Naive thymus-derived CD4-positive, alpha-beta T cell (primary cell): ENCODE results near the gene MAGEA11. TPM values are rescaled to one million over a fixed set of nuclear protein-coding genes. Genes with fewer than 3 reads are reported as not detected.
"Not testable (repeated sequence)": the region's sequence is repeated elsewhere in the genome, so short reads cannot be mapped to it uniquely, and the experiment has no call there.

Experiments
- ATAC-seq: fragments of 150-1000 bp; cut with Tn5 transposase; 2 replicates; pipeline ENCODE4 v1.10.0; 2021; ENCODE audit warnings: mild to moderate bottlenecking, moderate library complexity
- CTCF ChIA-PET: fragments of 350-600 bp; sonication (Branson Sonifier 250); formaldehyde crosslinking; loops from one replicate; lab custom pipeline; 2021; ENCODE audit warnings: antibody characterized with exemption; lab: Charles Lee
- POLR2A ChIA-PET: fragments of 350-600 bp; sonication (Branson Sonifier 250); formaldehyde crosslinking; loops from one replicate; lab custom pipeline; 2021; ENCODE audit warnings: antibody characterized with exemption, inconsistent platforms; lab: Charles Lee
- DNase-seq, 9 donors: peaks; one replicate each; pipeline versions ENCODE4 v3.0.0 to v3.0.0-alpha.2; 2020 to 2022; ENCODE audit warnings: mixed read lengths in 1 of 9
- H3K27ac ChIP-seq: one replicate; pipeline ENCODE4 v1.7.0; 2013; ENCODE audit warnings: mild to moderate bottlenecking, low read depth, low read length, moderate library complexity
- H3K27me3 ChIP-seq, 2 donors: one replicate each; pipeline ENCODE4 v1.7.0; 2013; ENCODE audit warnings: low read length in 2 of 2, mild to moderate bottlenecking in 2 of 2, moderate library complexity in 2 of 2; ENCODE audit not compliant: control insufficient read depth in 2 of 2, insufficient read depth in 2 of 2
- H3K36me3 ChIP-seq, 3 experiments: 1 replicate in 2 of 3; 2 replicates in 1 of 3; pipeline ENCODE4 v1.7.0; 2013; ENCODE audit warnings: low read length in 3 of 3, mild to moderate bottlenecking in 3 of 3, moderate library complexity in 1 of 3; ENCODE audit not compliant: insufficient read depth in 3 of 3, control insufficient read depth in 2 of 3
- H3K4me1 ChIP-seq, 2 donors: one replicate each; pipeline ENCODE4 v1.7.0; 2013; ENCODE audit warnings: low read length in 2 of 2, mild to moderate bottlenecking in 2 of 2, moderate library complexity in 1 of 2; ENCODE audit not compliant: control insufficient read depth in 2 of 2, insufficient read depth in 2 of 2
- H3K4me3 ChIP-seq: 2 replicates; pipeline ENCODE4 v1.7.0; 2013; ENCODE audit warnings: mild to moderate bottlenecking, low read length
- H3K9me3 ChIP-seq, 3 experiments: 1 replicate in 2 of 3; 2 replicates in 1 of 3; pipeline ENCODE4 v1.7.0; 2013; ENCODE audit warnings: low read length in 3 of 3; ENCODE audit not compliant: control insufficient read depth in 2 of 3
- H3K27ac Mint-ChIP-seq, 9 donors: one replicate each; pipeline ENCODE4 v1.8.0; 2020 to 2022; ENCODE audit warnings: mixed read lengths in 9 of 9, mild to moderate bottlenecking in 8 of 9, moderate library complexity in 5 of 9, inconsistent platforms in 2 of 9
- H3K27me3 Mint-ChIP-seq, 5 donors: one replicate each; pipeline ENCODE4 v1.8.0; 2021 to 2022; ENCODE audit warnings: mixed read lengths in 5 of 5, mild to moderate bottlenecking in 1 of 5
- H3K36me3 Mint-ChIP-seq, 5 donors: one replicate each; pipeline ENCODE4 v1.8.0; 2020 to 2022; ENCODE audit warnings: mixed read lengths in 5 of 5, mild to moderate bottlenecking in 3 of 5, inconsistent platforms in 1 of 5
- H3K4me1 Mint-ChIP-seq, 7 donors: one replicate each; pipeline ENCODE4 v1.8.0; 2020 to 2022; ENCODE audit warnings: mixed read lengths in 7 of 7, mild to moderate bottlenecking in 3 of 7, inconsistent platforms in 1 of 7
- H3K4me3 Mint-ChIP-seq, 10 donors: one replicate each; pipeline ENCODE4 v1.8.0; 2020 to 2022; ENCODE audit warnings: mild to moderate bottlenecking in 10 of 10, mixed read lengths in 10 of 10, moderate library complexity in 6 of 10, inconsistent platforms in 2 of 10
- H3K9me3 Mint-ChIP-seq, 11 donors: one replicate each; pipeline ENCODE4 v1.8.0; 2020 to 2022; ENCODE audit warnings: mixed read lengths in 11 of 11, mild to moderate bottlenecking in 4 of 11, inconsistent platforms in 1 of 11, moderate library complexity in 1 of 11
- intact Hi-C, 2 donors: fragments of 100-400 bp; cut with micrococcal nuclease; formaldehyde crosslinking; loops; one replicate each; pipeline ENCODE4 v1.15.1; 2023
- polyA plus RNA-seq, 2 donors: library from polyadenylated mRNA; unstranded; fragments of 300-500 nt; fragmentation: Illumina TruSeq; gene quantifications; one replicate each; pipeline ENCODE4 v1.2.3, GENCODE V29; 2021
- total RNA-seq, 6 experiments: library from RNA in 5 of 6; stranded (reverse) in 5 of 6; gene quantifications; 1 replicate in 5 of 6; 2 replicates in 1 of 6; pipeline ENCODE4 v1.2.3 and lab custom pipeline; 2021 to 2026

The MAGEA11 gene
- total and polyA plus RNA-seq, 7 experiments from 2014 or later, result not detected

DNA sequence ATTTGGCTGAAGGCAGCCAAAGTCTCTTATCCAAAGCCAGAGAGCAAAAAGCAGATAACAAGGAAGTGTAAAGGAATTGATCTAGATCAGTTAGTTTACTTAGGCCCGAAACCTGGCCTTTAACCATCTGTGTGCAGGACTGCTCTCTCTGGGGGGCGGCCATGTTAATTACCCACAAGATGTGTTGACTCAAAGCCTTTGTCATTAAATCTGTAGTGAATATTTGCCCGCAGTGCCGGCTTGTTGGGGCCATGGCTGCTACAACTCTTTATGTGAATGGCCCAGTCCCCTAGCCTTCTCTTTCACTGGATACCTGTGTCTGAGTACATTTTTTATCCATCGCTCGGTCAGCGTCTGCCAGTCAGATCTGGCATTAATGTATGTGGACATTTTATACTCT, 15.4 kb downstream of the MAGEA11 start:
- intact Hi-C loops, POLR2A ChIA-PET, H3K36me3 Mint-ChIP-seq, H3K9me3 Mint-ChIP-seq, H3K27me3 Mint-ChIP-seq, H3K36me3 ChIP-seq, H3K4me3 Mint-ChIP-seq, ATAC-seq, CTCF ChIA-PET, H3K27ac Mint-ChIP-seq, H3K4me1 Mint-ChIP-seq, H3K4me1 ChIP-seq, H3K27ac ChIP-seq, H3K9me3 ChIP-seq, H3K4me3 ChIP-seq, DNase-seq, H3K27me3 ChIP-seq: not testable (repeated sequence)

DNA sequence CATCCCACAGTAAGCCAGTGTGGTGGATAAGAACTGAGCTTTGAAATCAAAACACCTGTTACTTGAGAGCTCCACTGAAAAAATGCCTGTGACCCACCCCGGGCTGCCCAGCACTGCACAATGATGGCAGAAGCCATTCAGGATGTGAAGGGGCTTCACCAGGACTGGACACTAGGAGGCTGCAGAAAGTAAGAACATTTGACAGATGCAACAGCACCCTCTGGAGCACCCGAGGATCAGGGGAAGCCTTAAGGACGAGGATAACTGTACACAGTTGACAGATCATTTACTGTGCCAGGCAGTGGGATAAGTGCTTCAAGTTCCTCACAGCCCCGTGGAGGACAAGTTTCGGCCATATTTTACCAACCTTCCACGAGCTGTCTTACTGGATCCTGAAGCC, 30.4 kb downstream of the MAGEA11 start:
- H3K36me3 Mint-ChIP-seq, H3K9me3 ChIP-seq, CTCF ChIA-PET, H3K4me3 ChIP-seq, POLR2A ChIA-PET, DNase-seq, H3K27me3 ChIP-seq, H3K36me3 ChIP-seq, H3K4me1 ChIP-seq, H3K27me3 Mint-ChIP-seq, intact Hi-C loops, H3K9me3 Mint-ChIP-seq, ATAC-seq, H3K27ac ChIP-seq, H3K4me1 Mint-ChIP-seq, H3K4me3 Mint-ChIP-seq, H3K27ac Mint-ChIP-seq: not testable (repeated sequence)

DNA sequence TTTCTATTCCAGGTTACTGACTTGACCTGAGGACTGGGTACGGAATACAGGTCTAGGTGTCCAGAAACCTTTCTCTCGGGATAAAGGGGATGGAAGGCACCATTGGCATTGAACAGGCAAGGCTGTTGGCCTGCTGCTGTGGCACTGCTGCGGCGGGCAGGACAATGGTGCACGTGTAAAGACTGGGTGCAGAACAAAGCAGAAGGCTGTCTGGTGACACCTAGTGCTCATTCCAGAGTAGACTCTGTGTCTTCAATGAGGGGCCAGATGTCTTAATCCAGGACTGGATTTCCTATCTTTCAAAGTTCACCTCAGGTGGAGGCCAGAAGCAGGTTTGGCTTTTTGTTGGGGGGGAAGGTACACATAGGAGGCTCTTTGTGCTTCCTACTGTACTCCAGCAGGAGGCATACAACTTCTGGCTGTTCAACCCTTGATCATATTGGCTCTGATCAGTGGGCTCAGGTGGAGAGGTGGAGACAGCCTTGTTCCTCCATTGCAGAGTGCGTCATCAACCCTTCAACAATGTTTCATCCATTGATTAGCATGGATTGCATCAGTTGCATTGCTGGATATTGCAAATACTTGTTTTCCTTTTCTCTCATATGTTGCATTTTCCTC, 34.6 kb downstream of the MAGEA11 start:
- CTCF ChIA-PET, POLR2A ChIA-PET, H3K9me3 ChIP-seq, H3K4me3 ChIP-seq, H3K4me1 Mint-ChIP-seq, H3K9me3 Mint-ChIP-seq, H3K27ac Mint-ChIP-seq, H3K27ac ChIP-seq, H3K27me3 Mint-ChIP-seq, H3K4me3 Mint-ChIP-seq, H3K27me3 ChIP-seq, H3K4me1 ChIP-seq, intact Hi-C loops, H3K36me3 Mint-ChIP-seq, ATAC-seq, H3K36me3 ChIP-seq, DNase-seq: not testable (repeated sequence)

DNA sequence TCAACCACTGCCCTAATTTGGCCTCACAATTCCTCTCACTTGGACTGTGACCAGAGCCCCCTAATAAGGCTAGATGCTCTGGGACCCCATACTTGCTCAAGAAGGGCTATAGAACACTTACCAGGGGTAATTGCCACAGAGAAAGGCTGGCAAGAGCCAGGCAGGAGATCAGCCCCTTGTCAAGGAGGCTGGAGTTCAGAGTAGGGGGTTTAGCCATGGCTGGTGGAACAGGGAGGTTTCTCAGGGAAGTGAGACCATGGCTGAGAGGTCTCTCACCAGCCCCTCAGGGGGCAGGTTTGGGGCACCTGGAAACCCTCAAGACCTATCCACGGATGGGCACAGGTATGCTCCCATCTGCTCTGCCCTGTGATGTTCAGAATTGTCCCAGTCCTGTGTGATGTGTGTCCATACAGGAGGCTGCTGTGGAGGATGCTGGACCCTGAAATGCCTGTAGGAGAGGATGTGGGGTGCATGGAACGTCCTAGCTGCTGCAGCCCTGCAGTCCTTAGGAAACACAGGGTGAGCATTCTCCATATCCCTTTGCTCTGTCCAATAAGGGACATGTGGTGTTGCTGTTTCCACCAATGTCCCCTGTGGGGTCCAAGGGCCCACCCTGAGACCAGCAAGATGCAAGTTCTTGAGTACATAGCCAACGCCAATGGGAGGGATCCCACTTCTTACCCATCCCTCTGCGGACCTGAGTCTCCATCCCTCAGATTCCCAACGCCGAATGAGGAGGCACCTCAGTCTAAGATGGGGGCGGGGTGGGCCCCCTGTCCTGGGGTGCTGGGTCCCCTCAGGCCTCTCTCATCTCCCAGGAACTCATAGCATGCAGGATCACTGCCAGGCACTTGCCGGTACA, 45.6 kb downstream of the MAGEA11 start:
- ATAC-seq (no peak), DNase-seq (no peak)
- Mint-ChIP-seq H3K9me3 (no peaks in the 10 kb centered on the region), H3K27me3 (peaks cover 0 to 6% (median 0%) of the 10 kb centered on the region in 5 donors), H3K4me1 (no peaks in the 10 kb centered on the region), H3K27ac (no peak overlapping the region), H3K36me3 (no peaks in the 10 kb centered on the region), H3K4me3 (no peak overlapping the region)
- intact Hi-C loops, result no loop called here
- Histone ChIP-seq H3K4me3 (no peak overlapping the region), H3K27me3 (no peaks in the 10 kb centered on the region), H3K36me3 (no peaks in the 10 kb centered on the region), H3K27ac (no peak overlapping the region), H3K4me1 (no peaks in the 10 kb centered on the region), H3K9me3 (no peaks in the 10 kb centered on the region)
- POLR2A ChIA-PET, result no interaction called here
- CTCF ChIA-PET, result no interaction called here

DNA sequence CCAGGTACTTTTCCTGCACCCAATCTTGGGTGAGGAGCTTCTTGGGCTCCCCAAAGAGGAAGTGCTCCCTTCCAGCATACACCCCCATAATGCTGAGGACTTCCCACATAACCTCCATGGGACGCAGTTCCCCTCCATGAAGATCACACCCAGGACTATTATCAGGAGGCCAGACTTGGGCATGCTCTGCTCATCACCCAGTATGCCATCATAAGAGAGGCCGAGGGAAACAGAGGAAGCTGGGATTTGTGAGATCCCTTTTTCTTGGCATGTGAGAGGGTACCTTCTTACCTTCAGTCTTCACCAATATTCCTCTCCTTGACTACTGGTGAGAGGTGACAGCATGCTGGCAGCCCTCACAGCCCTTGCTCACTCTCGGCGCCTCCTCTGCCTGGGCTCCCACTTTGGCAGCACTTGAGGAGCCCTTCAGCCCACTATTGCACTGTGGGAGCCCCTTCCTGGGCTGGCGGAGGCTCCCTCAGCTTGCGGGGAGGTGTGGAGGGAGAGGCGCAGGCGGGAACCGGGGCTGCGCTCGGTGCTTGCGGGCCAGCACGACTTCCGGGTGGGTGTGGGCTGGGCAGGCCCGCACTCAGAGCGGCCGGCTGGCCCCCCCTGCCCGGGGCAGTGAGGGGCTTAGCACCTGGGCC, 46.3 kb downstream of the MAGEA11 start:
- Mint-ChIP-seq H3K27ac (no peak overlapping the region), H3K9me3 (no peaks in the 10 kb centered on the region), H3K27me3 (peaks cover 0 to 4% (median 0%) of the 10 kb centered on the region in 5 donors), H3K36me3 (no peaks in the 10 kb centered on the region), H3K4me3 (no peak overlapping the region), H3K4me1 (no peaks in the 10 kb centered on the region)
- ChIA-PET CTCF (no interaction called here), POLR2A (no interaction called here)
- intact Hi-C loops, result no loop called here
- no peaks in the 10 kb centered on the region for H3K27me3 ChIP-seq
- H3K9me3 ChIP-seq, result no peaks in the 10 kb centered on the region
- H3K4me1 ChIP-seq, result no peaks in the 10 kb centered on the region
- H3K27ac ChIP-seq, result no peak overlapping the region
- H3K36me3 ChIP-seq, result no peaks in the 10 kb centered on the region
- no peak overlapping the region for H3K4me3 ChIP-seq
- ATAC-seq (no peak), DNase-seq (no peak)

DNA sequence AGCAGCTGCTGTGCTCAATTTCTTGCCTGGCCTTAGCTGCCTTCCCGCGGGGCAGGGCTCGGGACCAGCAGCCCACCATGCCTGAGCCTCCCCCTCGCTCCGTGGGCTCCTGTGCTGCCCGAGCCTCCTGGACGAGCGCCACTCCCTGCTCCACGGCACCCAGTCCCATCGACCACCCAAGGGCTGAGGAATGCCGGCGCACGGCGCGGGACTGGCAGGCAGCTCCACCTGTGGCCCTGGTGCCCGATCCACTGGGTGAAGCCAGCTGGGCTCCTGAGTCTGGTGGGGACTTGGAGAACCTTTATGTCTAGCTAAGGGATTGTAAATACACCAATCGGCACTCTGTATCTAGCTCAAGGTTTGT, 46.8 kb downstream of the MAGEA11 start:
- H3K9me3 Mint-ChIP-seq, POLR2A ChIA-PET, H3K27ac ChIP-seq, H3K27me3 Mint-ChIP-seq, H3K9me3 ChIP-seq, DNase-seq, CTCF ChIA-PET, H3K4me1 Mint-ChIP-seq, H3K4me1 ChIP-seq, H3K4me3 Mint-ChIP-seq, intact Hi-C loops, H3K27ac Mint-ChIP-seq, ATAC-seq, H3K36me3 Mint-ChIP-seq, H3K4me3 ChIP-seq, H3K36me3 ChIP-seq, H3K27me3 ChIP-seq: not testable (repeated sequence)
